GM12801 (cell line): Measurements from ENCODE around the gene GRIP1.

Source experiments
- CTCF ChIP-seq: IDR thresholded peaks from one replicate; pipeline ENCODE4 v1.5.1; 2011; ENCODE audit warnings: control low read depth; ENCODE audit not compliant: insufficient read length; ENCODE audit errors: extremely low read depth

The GRIP1 gene

GRCh38 chr12:66345956-66346355 is 332.9 kb downstream of the GRIP1 start:
- no peak for TF ChIP-seq CTCF

- TF ChIP-seq CTCF: no peak
Measured at GRCh38 chr12:66345212-66345611, 333.7 kb downstream of the GRIP1 start.

- TF ChIP-seq CTCF: no peak
Measured at GRCh38 chr12:66341126-66341525, 337.8 kb downstream of the GRIP1 start.

DNA sequence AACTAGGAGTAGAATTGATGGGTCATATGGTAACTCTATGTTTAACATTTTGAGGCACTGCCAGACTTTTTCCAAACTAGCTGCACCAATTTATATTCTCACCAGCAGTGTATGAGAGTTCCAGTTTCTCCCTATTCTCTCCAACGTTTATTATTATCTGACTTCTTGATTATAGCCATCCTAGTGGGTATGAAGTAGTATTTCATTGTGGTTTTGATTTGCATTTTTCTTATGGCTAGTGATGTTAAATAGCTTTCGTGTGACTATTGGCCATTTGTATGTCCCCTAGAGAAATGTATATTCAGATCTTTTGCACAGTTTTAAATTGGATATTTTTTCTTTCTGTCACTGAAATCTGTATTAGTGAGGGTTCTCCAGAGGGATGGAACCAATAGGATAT is 338.7 kb downstream of the GRIP1 start:
- no peak for TF ChIP-seq CTCF

GRCh38 chr12:66337381-66338010 is 341.4 kb downstream of the GRIP1 start:
- no peak for TF ChIP-seq CTCF

GRCh38 chr12:66335746-66336145 is 343.1 kb downstream of the GRIP1 start:
- TF ChIP-seq CTCF: no peak

- no peak for TF ChIP-seq CTCF
Measured at GRCh38 chr12:66331814-66332213, 347.1 kb downstream of the GRIP1 start.
